HepG2 (cell line): ENCODE measurements around the gene MLN. TPM values are rescaled to one million over a fixed set of nuclear protein-coding genes. Genes with fewer than 3 reads are reported as not detected.

Source experiments
- ATAC-seq: fragments of 200-7000 bp; cut with Tn5 transposase; 3 replicates; pipeline ENCODE4 v1.9.1; 2020; ENCODE audit warnings: mild to moderate bottlenecking, moderate library complexity
- BruUV-seq: library from RNA; stranded (reverse); fragments of 400-500 nt; replicated peaks from 2 replicates; lab custom pipeline; 2021; lab: Mats Ljungman, UMichigan
- CTCF ChIA-PET: fragments of 300-600 bp; formaldehyde crosslinking; extraction: SDS; loops from one replicate; lab custom pipeline; 2021; ENCODE audit warnings: low total read pairs, inconsistent platforms, low intra/inter-chr PET ratio; lab: Yijun Ruan, JAX
- POLR2A ChIA-PET: fragments of 350-600 bp; sonication (Branson Sonifier 250); formaldehyde crosslinking; loops from one replicate; lab custom pipeline; 2020; ENCODE audit warnings: antibody characterized with exemption, inconsistent platforms; lab: Yijun Ruan, JAX
- DNase-seq: peaks from one replicate; pipeline ENCODE4 v3.0.0-alpha.2; 2015; ENCODE audit warnings: low spot score
- FAIRE-seq: peaks from 3 replicates; lab custom pipeline; 2011; peaks lifted over from hg19 to GRCh38; lab: Jason Lieb, UNC
- H2AFZ ChIP-seq: one replicate; pipeline ENCODE4 v1.6.1; 2011; ENCODE audit warnings: low read length, inconsistent platforms
- H3K27ac ChIP-seq: fragments of 300-600 bp; 3 replicates; pipeline ENCODE4 v1.8.0; 2011; ENCODE audit warnings: mixed run types, mild to moderate bottlenecking, mixed read lengths, low read length, inconsistent platforms; ENCODE audit not compliant: insufficient read depth; ENCODE audit errors: extremely low read length
- H3K27me3 ChIP-seq, 2 experiments: fragments of 200-600 bp in 1 of 2; 2 replicates in 1 of 2; 3 replicates in 1 of 2; pipeline versions ENCODE4 v1.6.0 to v1.8.0; 2011; ENCODE audit warnings: low read length in 2 of 2, mild to moderate bottlenecking in 2 of 2, moderate library complexity in 2 of 2, inconsistent platforms in 1 of 2; ENCODE audit not compliant: insufficient read depth in 2 of 2, control insufficient read depth in 1 of 2
- H3K36me3 ChIP-seq, 2 experiments: fragments of 200-600 bp in 1 of 2; replicated peaks in 1 of 2; 2 replicates in 1 of 2; 3 replicates in 1 of 2; pipeline versions ENCODE4 v1.5.1 to v1.8.0; 2011; ENCODE audit warnings: low read length in 2 of 2, inconsistent platforms in 1 of 2; ENCODE audit not compliant: insufficient read depth in 2 of 2, control insufficient read depth in 1 of 2
- H3K4me1 ChIP-seq: 2 replicates; pipeline ENCODE4 v1.5.1; 2012; ENCODE audit warnings: low read length, inconsistent platforms; ENCODE audit not compliant: insufficient read depth
- H3K4me2 ChIP-seq: 2 replicates; pipeline ENCODE4 v1.6.0; 2011; ENCODE audit warnings: low read depth, low read length, inconsistent platforms
- H3K4me3 ChIP-seq, 3 experiments: fragments of 200-600 bp in 1 of 3; sonication (generic), shearing (Covaris generic) in 1 of 3; replicated peaks in 1 of 3; 2 replicates each; pipeline ENCODE4 v1.5.1; 2011 to 2016; ENCODE audit warnings: low read length in 3 of 3, inconsistent platforms in 2 of 3, low read depth in 2 of 3, mild to moderate bottlenecking in 2 of 3, control low read depth in 1 of 3, mixed read lengths in 1 of 3; ENCODE audit not compliant: insufficient read depth in 1 of 3
- H3K79me2 ChIP-seq: one replicate; pipeline ENCODE4 v1.6.1; 2011; ENCODE audit warnings: low read length, inconsistent platforms; ENCODE audit not compliant: insufficient read depth
- H3K9ac ChIP-seq: 2 replicates; pipeline ENCODE4 v1.6.0; 2011; ENCODE audit warnings: mild to moderate bottlenecking, low read depth, low read length, inconsistent platforms; ENCODE audit not compliant: insufficient read depth
- H3K9me3 ChIP-seq: 2 replicates; pipeline ENCODE4 v1.5.1; 2012; ENCODE audit warnings: mild to moderate bottlenecking, low read length
- H4K20me1 ChIP-seq: 2 replicates; pipeline ENCODE4 v1.6.0; 2011; ENCODE audit warnings: inconsistent platforms, mild to moderate bottlenecking, low read length, moderate library complexity; ENCODE audit not compliant: insufficient read depth
- ATAD3A ChIP-seq: sonication (generic); formaldehyde crosslinking; IDR thresholded peaks from 2 replicates; pipeline ENCODE4 v1.4.0; 2020; ENCODE audit warnings: missing genetic modification reagents
- FOXO1 ChIP-seq: sonication (generic); formaldehyde crosslinking; IDR thresholded peaks from 2 replicates; pipeline ENCODE4 v1.4.0; 2020; ENCODE audit warnings: missing genetic modification reagents
- FOXO4 ChIP-seq: sonication (generic); formaldehyde crosslinking; conservative IDR thresholded peaks from 2 replicates; pipeline ENCODE4 v1.8.1; 2023; ENCODE audit warnings: missing genetic modification reagents
- GMEB1 ChIP-seq: sonication (generic); formaldehyde crosslinking; IDR thresholded peaks from 2 replicates; pipeline ENCODE4 v1.5.1; 2020; ENCODE audit warnings: missing genetic modification reagents, mild to moderate bottlenecking, borderline replicate concordance
- HDAC1 ChIP-seq: sonication (generic); formaldehyde crosslinking; IDR thresholded peaks from 2 replicates; pipeline ENCODE4 v1.5.1; 2020; ENCODE audit warnings: mild to moderate bottlenecking, missing genetic modification reagents
- NFIB ChIP-seq: sonication (generic); formaldehyde crosslinking; IDR thresholded peaks from 2 replicates; pipeline ENCODE4 v1.9.0; 2021; ENCODE audit warnings: missing genetic modification reagents, mild to moderate bottlenecking, borderline replicate concordance
- SP1 ChIP-seq, 2 experiments: fragments of 450-650 bp in 1 of 2; sonication (generic) in 1 of 2; formaldehyde crosslinking in 1 of 2; IDR thresholded peaks; 2 replicates each; pipeline versions ENCODE4 v1.4.0 to v1.6.1; 2016 to 2020; ENCODE audit warnings: missing genetic modification reagents in 1 of 2
- ZNF777 ChIP-seq: sonication (generic); formaldehyde crosslinking; IDR thresholded peaks from 2 replicates; pipeline ENCODE4 v1.4.0; 2020; ENCODE audit warnings: missing genetic modification reagents
- WGBS: methylation state at CpG from one replicate; pipeline ENCODE4 v1.1.6; 2017; ENCODE audit warnings: low lambda C conversion rate; 5-methylcytosine and 5-hydroxymethylcytosine counted together
- in situ Hi-C: cut with HindIII; loops from 2 replicates; pipeline ENCODE4 v1.10.0; 2017; ENCODE audit warnings: low pct_unique_long_range_greater_than_20kb; ENCODE audit not compliant: extremely low pct_ligation_motif_present
- intact Hi-C: fragments of 100-400 bp; cut with micrococcal nuclease; formaldehyde crosslinking; loops from one replicate; pipeline ENCODE4 v1.10.0; 2022; ENCODE audit not compliant: unreplicated experiment
- polyA plus RNA-seq, 8 experiments: library from polyadenylated mRNA; depleted of rRNA in 3 of 8; stranded (reverse) in 7 of 8; unstranded in 1 of 8; fragments of >200 nt; fragmentation: Illumina TruSeq in 4 of 8; extraction: Trizol in 4 of 8; gene quantifications; 2 replicates each; pipeline versions ENCODE4 v1.2.1 to v1.2.3, GENCODE V29; 2011 to 2016; ENCODE audit warnings: low read depth in 4 of 8, missing spikeins in 1 of 8, mixed read lengths in 1 of 8; ENCODE audit not compliant: insufficient read depth in 1 of 8
- total RNA-seq, 5 experiments: library from RNA; depleted of rRNA; stranded (reverse); fragments of >200 nt; fragmentation: Illumina TruSeq; extraction: Trizol; gene quantifications; 2 replicates each; pipeline ENCODE4 v1.2.3, GENCODE V29; 2016; ENCODE audit warnings: low read depth in 1 of 5

The MLN gene
- total and polyA plus RNA-seq, 2 of the 13 experiments (the other 11 are each of a cell fraction or from before 2014, with no cell fraction given), result not detected

- Histone ChIP-seq H3K27ac (no peak overlapping the region), H3K4me1 (peaks cover 9% of the 10 kb centered on the region), H3K27me3 (peaks cover 8 to 48% of the 10 kb centered on the region in 2 experiments; a peak in 4 of 5 replicates), H3K36me3 (no peaks in the 10 kb centered on the region), H3K9me3 (no peaks in the 10 kb centered on the region), H3K79me2 (no peaks in the 10 kb centered on the region), H3K4me2 (no peak overlapping the region), H2AFZ (no peak overlapping the region), H3K9ac (no peak overlapping the region), H3K4me3 (no peak overlapping the region), H4K20me1 (peaks cover 6% of the 10 kb centered on the region; the same call in 1 of the 2 replicates)
- BruUV-seq, result no TSS peak
- POLR2A ChIA-PET, result no interaction called here
- intact Hi-C loops, result no loop called here
- 15% methylated on average over 15 of the region's 19 CpGs for WGBS
- TF ChIP-seq SP1 (IDR thresholded peaks at IDR 0.05), result no peak
- no peak for TF ChIP-seq SP1 (CRISPR knock-in tag; IDR thresholded peaks at IDR 0.05)
- TF ChIP-seq GMEB1, result no peak
- no peak for TF ChIP-seq HDAC1 (CRISPR knock-in tag)
- TF ChIP-seq FOXO1 (CRISPR knock-in tag), result no peak
- TF ChIP-seq ZNF777, result no peak
- no peak for TF ChIP-seq FOXO4 (CRISPR knock-in tag)
- no peak for TF ChIP-seq ATAD3A (CRISPR knock-in tag)
- TF ChIP-seq NFIB (CRISPR knock-in tag), result no peak
- DNase-seq (no peak), ATAC-seq (no peak), FAIRE-seq (no peak)
- CTCF ChIA-PET, result no interaction called here
- in situ Hi-C loops, result no loop called here
These were observed 10.5 kb upstream of the MLN start for GRCh38 chr6:33813990-33814985.
